Neutrophil (primary cell): ENCODE measurements around the gene NEDD4L.

ENCODE experiments used
- H3K27ac ChIP-seq: fragments of 200-600 bp; sonication (generic); 2 replicates; pipeline ENCODE4 v1.5.1; 2016; ENCODE audit warnings: mild to moderate bottlenecking, moderate library complexity
- H3K27me3 ChIP-seq: fragments of 200-600 bp; sonication (generic); 2 replicates; pipeline ENCODE4 v1.6.0; 2016; ENCODE audit warnings: mild to moderate bottlenecking
- H3K36me3 ChIP-seq: fragments of 200-600 bp; sonication (generic); 2 replicates; pipeline ENCODE4 v1.5.1; 2017
- H3K4me1 ChIP-seq, 2 experiments: fragments of 200-600 bp in 1 of 2; sonication (generic) in 1 of 2; 1 replicate in 1 of 2; 2 replicates in 1 of 2; pipeline versions ENCODE4 v1.5.1 to v1.6.1; 2013 to 2016; ENCODE audit warnings: low read depth in 1 of 2, low read length in 1 of 2, mild to moderate bottlenecking in 1 of 2, moderate library complexity in 1 of 2; ENCODE audit not compliant: control insufficient read depth in 1 of 2, insufficient read depth in 1 of 2
- H3K4me3 ChIP-seq, 2 experiments: fragments of 200-600 bp in 1 of 2; sonication (generic) in 1 of 2; 1 replicate in 1 of 2; 2 replicates in 1 of 2; pipeline ENCODE4 v1.5.1; 2013 to 2016; ENCODE audit warnings: low read depth in 1 of 2, low read length in 1 of 2, mild to moderate bottlenecking in 1 of 2, moderate library complexity in 1 of 2
- H3K9me3 ChIP-seq: fragments of 200-600 bp; sonication (generic); 2 replicates; pipeline ENCODE4 v1.5.1; 2016
- TF ChIP-seq, protein P1 (sequence below): fragments of 200-600 bp; sonication (generic); IDR thresholded peaks from 2 replicates; pipeline ENCODE4 v1.5.1; 2016; ENCODE audit warnings: antibody characterized with exemption

NEDD4L gene

DNA sequence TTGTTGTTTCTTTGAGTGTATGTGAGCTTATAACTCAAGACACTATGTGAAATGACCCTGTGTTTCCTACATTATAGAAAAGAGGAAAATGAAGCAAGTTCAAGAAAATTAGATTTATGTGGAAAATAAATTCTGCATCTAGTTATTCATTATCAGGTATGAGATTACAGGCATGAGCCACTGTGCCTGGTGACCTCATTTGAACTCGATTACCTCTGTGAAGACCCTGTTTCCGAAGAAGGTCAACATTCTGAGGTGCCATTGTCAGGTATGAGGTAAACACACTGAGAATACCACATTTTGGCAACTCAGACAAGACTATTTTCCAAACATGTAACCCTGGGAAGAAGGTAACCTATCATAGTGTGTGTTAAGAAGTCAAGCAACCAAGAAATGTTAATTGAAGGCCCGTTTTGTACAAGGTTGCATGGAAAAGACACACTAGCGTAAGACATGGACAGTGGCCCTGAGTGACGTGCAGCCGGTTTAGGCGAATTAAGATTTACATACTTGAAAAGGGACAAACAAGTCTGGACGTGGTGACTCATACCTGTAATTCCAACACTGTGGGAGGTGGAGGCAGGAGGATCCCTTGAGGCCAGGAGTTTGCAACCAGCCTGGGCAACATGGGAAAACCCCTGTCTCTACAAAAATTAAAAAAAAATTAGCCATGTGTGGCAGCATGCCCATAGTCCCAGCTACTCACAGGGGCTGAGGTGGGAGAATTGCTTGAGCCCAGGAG, 186.6 kb downstream of the NEDD4L start:
- H3K4me3 ChIP-seq = no peak overlapping the region
- TF ChIP-seq, protein P1, sequence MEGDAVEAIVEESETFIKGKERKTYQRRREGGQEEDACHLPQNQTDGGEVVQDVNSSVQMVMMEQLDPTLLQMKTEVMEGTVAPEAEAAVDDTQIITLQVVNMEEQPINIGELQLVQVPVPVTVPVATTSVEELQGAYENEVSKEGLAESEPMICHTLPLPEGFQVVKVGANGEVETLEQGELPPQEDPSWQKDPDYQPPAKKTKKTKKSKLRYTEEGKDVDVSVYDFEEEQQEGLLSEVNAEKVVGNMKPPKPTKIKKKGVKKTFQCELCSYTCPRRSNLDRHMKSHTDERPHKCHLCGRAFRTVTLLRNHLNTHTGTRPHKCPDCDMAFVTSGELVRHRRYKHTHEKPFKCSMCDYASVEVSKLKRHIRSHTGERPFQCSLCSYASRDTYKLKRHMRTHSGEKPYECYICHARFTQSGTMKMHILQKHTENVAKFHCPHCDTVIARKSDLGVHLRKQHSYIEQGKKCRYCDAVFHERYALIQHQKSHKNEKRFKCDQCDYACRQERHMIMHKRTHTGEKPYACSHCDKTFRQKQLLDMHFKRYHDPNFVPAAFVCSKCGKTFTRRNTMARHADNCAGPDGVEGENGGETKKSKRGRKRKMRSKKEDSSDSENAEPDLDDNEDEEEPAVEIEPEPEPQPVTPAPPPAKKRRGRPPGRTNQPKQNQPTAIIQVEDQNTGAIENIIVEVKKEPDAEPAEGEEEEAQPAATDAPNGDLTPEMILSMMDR = no peak
- H3K27ac ChIP-seq = no peak overlapping the region
- no peaks in the 10 kb centered on the region for H3K4me1 ChIP-seq
- no peaks in the 10 kb centered on the region for H3K9me3 ChIP-seq
- H3K36me3 ChIP-seq = no peaks in the 10 kb centered on the region
- peaks cover 39% of the 10 kb centered on the region for H3K27me3 ChIP-seq

DNA sequence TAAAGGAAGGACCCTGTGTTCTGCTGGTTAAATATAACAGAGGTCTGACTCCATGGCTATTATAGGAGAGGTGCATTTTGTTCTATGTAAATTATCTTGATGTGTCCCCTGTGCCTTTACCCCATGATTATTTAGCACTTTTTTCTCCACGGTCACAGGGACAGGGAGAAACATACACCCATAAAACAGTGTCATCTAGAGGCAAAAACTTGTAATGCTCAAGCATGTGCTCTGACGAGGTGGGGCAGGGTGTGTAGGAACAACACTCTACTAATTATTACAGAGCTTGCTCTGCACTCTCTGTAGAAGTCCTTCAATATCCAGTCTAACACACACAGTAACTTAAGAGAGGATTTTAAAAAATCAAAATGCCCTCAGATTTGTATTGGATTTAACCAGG, 187.9 kb downstream of the NEDD4L start:
- TF ChIP-seq, protein P1 = no peak
- Histone ChIP-seq H3K4me1 (no peaks in the 10 kb centered on the region), H3K27me3 (peaks cover 28% of the 10 kb centered on the region), H3K36me3 (no peaks in the 10 kb centered on the region), H3K4me3 (no peak overlapping the region), H3K27ac (no peak overlapping the region), H3K9me3 (no peaks in the 10 kb centered on the region)

DNA sequence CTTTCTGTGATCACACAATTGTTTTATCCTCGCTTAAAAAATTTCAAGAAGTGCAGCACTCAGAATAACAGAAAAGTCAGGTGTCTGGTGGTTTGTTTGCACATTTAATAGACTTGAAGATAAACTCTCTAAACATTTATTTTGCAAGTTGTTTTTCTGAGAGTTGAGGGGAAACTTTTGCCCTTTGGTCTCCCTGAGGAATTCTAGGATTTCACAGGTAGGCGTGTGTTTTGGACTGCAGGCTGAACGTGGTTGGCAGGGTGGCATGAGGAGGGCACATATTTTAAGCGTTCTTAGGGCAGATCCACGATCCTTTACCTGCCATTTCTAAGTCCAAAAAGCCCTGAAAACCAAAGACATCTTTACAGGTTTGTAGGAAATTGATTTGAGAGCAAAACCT, 188.6 kb downstream of the NEDD4L start:
- H3K36me3 ChIP-seq = no peaks in the 10 kb centered on the region
- H3K27me3 ChIP-seq = peaks cover 21% of the 10 kb centered on the region
- no peaks in the 10 kb centered on the region for H3K9me3 ChIP-seq
- TF ChIP-seq, protein P1 = no peak
- H3K4me3 ChIP-seq = no peak overlapping the region
- no peak overlapping the region for H3K27ac ChIP-seq
- H3K4me1 ChIP-seq = no peaks in the 10 kb centered on the region

DNA sequence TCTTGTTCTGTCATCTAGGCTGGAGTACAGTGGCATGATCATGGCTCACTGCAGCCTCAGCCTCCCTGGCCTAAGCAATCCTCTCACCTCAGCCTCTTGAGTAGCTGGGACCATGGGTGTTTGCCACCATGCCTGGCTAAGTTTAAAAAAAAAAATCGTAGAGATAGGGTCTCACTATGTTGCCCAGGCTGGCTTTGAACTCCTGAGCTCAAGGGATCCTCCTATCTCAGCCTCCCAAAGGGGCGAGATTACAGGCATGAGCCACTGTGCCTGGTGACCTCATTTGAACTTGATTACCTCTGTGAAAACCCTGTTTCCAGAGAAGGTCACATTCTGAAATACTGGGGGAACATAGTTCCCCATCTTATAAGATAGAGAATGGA, 190.3 kb downstream of the NEDD4L start:
- no peak overlapping the region for H3K27ac ChIP-seq
- peaks cover 14% of the 10 kb centered on the region for H3K27me3 ChIP-seq
- H3K4me1 ChIP-seq = no peaks in the 10 kb centered on the region
- no peaks in the 10 kb centered on the region for H3K9me3 ChIP-seq
- H3K36me3 ChIP-seq = no peaks in the 10 kb centered on the region
- H3K4me3 ChIP-seq = no peak overlapping the region
- TF ChIP-seq, protein P1 = no peak

DNA sequence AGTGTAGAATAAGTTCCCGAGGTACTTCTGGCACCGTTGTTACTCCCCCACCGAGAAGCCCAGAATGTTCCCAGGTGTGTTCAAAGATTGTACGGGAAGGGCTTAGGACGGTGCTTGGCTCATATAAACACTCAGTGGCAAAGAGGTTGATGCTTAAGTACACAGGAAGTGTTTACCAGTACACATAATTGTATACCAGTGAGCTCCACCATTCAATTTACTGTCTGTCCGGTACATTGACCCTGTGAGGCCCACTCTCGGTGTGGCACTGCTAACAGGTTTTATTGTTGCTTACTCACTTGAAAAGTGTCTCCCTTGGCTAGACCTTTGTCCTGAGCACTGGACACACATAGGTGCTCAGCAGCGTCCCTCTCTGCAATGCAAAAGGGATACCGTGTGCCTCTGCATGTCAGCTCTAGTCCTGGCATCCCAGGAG, 191.0 kb downstream of the NEDD4L start:
- TF ChIP-seq, protein P1 = no peak
- H3K4me1 ChIP-seq = no peaks in the 10 kb centered on the region
- H3K27me3 ChIP-seq = peaks cover 14% of the 10 kb centered on the region
- no peak overlapping the region for H3K27ac ChIP-seq
- no peaks in the 10 kb centered on the region for H3K36me3 ChIP-seq
- H3K4me3 ChIP-seq = no peak overlapping the region
- H3K9me3 ChIP-seq = no peaks in the 10 kb centered on the region
